UCSD-AML1 (cell line): Measurements from ENCODE around the gene AP1B1.
A peak's percentile ranks its signal among the peaks of the same experiment; 100 is the strongest.

Experiments
- DNase-seq: peaks from one replicate; lab custom pipeline; 2025; ENCODE audit not compliant: unreplicated experiment; lab: John Stamatoyannopoulos, UW

AP1B1 gene

GRCh38 chr22:29334148-29334547 lies 54.2 kb downstream of the AP1B1 start:
- no peak for DNase-seq

DNA sequence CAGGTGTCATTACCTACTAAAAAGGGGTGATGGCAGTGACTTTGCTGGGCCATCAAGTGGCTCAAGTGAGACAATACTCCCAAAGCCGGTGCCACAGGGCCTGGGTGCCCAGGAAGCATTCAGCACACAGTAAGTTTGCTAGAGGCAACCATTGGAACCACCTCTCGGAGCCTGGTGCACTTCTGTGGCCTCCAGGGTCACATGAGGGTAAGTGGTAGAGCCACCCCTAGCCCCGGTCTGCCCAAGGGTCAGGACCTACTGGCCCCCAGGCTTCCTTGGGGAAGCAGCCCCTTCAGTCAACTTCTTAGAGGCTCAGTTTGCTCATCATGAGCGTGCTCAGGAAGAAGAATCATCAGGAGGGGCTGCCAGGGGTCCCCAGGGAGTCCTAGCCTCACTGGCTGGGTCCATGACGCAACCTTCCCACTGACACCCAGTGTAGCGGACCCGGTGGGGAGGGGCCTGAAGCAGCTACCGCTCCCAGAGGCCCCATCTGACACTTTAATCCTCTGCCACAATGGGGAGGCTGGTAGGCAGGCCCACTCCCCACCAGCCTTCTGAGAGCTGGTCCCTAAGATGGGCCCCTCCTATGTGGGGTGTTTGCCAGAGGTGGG lies 55.4 kb downstream of the AP1B1 start:
- no peak for DNase-seq

DNA sequence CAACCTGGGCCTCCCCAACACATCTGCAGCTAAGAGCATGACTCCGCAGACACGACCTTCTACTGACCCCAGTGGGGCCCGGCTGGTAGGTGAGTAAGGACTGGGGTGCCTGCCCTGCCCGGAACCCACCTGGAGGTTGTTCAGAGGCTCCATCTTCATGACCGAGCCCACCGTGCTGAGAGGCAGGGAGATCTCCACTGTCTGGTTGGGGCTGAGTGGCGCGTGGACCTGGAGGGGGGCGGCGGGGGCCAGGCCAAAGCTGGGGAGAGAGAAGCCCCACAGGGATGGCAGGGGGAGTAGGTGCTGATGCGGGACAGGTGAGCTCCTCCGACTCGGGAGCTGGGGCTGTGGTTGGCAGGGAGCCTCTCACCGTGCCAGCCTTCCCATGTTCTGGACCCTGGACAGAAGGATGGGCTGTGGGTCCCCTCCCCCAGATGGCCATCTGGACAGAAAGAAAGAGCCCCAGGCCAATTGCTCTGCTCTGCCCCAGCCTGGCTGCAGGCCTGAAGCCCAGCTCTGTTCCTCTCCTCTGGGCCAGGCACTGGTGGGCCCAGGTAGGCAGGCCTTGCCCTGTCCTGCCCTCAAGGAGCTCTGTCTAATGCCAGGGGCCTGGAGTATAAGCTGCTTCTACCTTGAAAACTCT lies 56.6 kb downstream of the AP1B1 start:
- DNase-seq = no peak

DNA sequence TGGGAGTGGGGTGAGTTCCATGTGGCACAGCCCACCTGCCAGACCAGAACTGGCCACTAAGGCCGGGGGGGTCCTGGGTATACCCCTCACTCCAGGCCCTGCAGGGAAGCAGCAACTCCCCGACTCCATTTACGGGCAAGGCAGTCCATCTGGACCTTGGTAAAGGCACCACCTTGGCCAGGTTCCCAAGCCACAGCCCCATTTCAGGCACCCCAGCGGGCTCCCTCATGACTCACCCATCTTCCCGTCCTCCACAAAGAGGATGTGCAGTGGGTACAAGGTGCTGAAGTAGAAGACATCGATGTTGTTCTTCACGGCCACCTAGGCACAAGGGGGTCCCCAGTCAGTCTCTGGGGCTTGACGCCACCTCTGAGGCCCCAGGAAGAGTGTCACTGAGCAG lies 57.2 kb downstream of the AP1B1 start:
- no peak for DNase-seq

DNA sequence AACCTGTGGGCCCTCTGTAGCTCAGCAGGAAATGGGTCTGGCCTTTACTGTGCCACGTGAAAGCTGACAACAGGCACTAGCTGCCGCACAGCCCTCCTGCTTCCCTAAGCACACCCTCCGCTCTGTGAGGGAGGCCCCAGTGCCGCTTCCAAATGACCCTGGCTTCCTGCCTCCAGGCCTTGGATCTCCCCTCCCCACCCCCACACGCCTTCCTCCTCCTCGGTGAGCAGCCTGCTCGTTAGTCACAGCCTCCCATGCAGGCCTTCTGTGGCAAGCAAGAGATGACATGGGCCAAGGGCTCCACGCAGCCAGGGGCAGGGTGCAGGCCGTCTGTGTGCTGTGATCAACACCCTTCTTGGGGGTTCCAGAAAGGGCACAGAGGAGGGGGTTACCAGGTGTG lies 57.6 kb downstream of the AP1B1 start:
- DNase-seq = peak; percentile 49

GRCh38 chr22:29330291-29330690 lies 58.1 kb downstream of the AP1B1 start:
- no peak for DNase-seq

GRCh38 chr22:29329581-29329980 lies 58.8 kb downstream of the AP1B1 start:
- DNase-seq = no peak

DNA sequence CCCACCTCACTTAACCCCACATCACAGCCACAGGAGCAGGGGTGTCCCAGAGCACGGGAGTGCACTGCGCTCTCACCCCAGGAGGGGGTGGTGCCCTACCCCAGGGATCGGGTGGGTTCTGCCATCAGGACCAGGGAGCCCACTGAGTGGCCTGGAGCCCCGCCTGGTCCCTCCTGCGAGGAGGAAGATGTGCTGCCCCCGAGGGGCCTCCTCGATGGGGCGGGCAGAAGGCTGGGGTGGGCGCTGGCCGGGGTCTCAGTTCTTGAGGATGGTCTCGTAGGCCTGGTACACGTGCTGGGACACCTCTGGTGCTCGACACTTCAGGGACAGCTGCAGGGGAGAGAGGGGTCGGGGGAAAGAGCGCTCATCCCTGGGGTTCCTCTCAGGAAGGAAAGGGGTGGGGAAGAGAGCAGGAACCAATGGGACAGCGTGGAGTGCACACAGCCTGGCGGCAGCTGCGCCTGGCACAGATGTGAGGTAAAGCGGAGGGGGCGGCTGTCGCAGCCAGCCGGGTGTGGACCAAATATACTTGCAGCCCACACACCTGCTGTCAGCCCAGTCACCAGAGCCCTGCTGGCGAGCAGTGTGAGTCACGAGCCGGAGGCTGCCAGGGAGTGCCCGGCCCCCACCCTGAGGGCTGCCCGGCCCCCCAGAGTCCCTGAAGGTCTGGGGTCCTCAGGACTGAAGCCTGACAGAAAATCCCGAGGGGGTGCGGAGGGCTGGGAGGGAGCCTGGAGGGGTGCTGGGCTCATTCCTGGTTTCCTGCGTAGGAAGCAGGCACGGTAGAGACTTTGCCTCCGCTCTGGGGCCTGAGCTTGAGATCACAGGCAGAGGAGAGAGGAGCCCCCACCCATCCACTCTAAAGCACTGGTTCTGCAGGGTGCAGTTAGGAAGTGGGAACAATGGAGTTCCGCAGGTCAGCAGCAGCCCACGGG lies 59.5 kb downstream of the AP1B1 start:
- DNase-seq = no peak

GRCh38 chr22:29328055-29328454 lies 60.3 kb downstream of the AP1B1 start:
- DNase-seq = no peak

DNA sequence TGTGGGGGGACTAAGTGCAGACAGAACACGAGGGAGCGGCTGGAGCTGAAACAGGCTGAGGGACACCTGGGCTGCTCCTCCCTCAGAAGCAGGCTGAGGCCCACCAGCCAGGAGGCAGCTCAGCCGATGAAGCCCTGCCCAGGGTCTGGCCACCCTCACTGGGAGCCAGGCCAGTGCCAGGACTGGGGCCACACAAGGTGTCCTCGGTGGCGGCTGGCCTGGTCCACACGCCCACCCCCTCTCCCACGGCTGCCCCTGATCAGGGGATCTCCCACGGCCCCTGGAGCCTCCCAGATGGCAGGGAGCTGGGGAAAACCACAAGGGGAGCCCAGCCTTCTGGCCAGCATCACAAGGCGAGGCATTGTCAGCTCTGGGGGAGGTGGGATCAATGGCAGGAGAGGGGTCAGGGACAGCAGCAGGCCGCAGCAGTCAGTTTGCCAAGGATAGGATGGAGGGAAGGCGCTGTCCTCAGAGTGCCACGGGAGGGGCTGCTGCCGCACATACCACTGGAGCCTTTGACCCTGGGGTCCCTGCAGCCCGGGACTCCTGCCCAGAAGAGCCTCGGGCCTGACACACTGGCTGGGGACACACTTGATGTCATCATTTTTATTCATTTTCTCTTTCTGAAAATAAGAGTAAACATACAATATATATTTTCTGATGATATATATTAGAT lies 61.1 kb downstream of the AP1B1 start:
- DNase-seq = no peak

DNA sequence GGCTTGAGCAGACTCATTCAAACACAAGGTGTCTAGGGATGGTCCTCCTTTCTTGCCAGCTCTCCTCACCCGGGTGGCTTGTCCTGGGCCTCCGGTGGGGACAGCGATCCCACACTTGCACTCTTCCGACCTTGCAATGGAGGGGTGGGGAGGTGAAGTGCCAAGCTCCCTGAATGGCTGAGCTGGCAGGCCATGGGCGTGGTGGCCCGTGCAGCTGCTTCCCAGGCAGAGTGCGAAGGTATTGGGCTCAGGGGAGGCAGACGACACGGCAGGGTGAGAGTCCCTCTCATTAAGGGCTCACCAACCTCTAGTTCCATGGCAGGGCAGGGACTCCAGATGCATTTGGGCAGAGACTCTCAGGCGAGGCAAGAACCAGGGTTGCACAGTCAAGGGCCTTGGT lies 61.9 kb downstream of the AP1B1 start:
- DNase-seq = no peak

- no peak for DNase-seq
Measured at GRCh38 chr22:29325785-29326315, 62.5 kb downstream of the AP1B1 start.

GRCh38 chr22:29325356-29325755 lies 63.0 kb downstream of the AP1B1 start:
- DNase-seq = no peak

DNA sequence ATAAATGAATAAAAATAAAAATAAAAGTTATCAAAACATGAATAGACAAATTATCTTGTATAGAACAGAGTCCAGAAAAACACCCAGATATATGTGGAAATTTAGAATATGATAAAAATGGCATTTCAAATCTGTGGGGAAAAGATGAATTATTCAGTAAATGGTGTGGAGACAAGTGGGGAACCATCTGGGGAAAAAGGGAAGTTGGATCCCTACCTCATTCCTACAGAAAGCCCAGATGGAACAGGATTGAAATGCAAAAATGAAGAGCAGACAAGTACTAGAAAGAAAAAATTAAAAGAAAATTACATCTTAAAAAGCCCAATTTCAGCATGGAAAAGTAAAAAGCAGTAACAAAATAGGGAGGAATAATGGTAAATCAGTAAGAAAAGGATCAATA lies 64.7 kb downstream of the AP1B1 start:
- DNase-seq = no peak

GRCh38 chr22:29320546-29320945 lies 67.8 kb downstream of the AP1B1 start:
- DNase-seq = no peak

DNA sequence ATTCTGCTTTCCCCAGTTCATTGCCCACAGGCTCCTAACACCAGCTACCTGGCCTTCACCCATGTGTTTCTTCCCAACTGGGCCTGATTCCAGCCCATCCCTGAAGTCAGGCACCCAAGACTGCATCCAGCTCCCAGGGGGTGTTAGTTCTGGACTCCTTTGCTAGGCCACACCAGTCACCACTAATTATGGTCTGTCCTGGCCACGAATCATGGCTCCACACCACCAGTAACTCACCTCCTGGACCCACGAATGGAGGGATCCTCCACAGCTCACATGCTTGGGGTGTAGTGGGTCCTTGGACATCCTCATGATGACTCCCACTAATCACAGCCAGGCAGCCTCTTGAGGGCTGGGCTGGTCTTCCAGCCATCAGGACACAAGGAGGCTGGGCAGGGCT lies 69.3 kb downstream of the AP1B1 start:
- DNase-seq = no peak

GRCh38 chr22:29317827-29318454 lies 70.4 kb downstream of the AP1B1 start:
- DNase-seq = no peak

- no peak for DNase-seq
Measured at GRCh38 chr22:29316141-29316828, 72.1 kb downstream of the AP1B1 start.

- peak; percentile 26 for DNase-seq
Measured at GRCh38 chr22:29315286-29316140, 72.9 kb downstream of the AP1B1 start, which contains the start of gene RASL10A. Gene RASL10A, minus strand, starts transcription at chr22:29315697. Its CDS starts 451 bp downstream, at chr22:29315246.
